H9 (cell line): ENCODE data around the gene SSB. TPM values are rescaled to one million over a fixed set of nuclear protein-coding genes. Genes with fewer than 3 reads are reported as not detected.

ENCODE experiments used
- DNase-seq: peaks from one replicate; pipeline ENCODE4 v3.0.0-alpha.2; 2017
- H2AFZ ChIP-seq: one replicate; pipeline ENCODE4 v1.6.1; 2013; ENCODE audit warnings: mild to moderate bottlenecking, low read length, control low read depth, moderate library complexity
- H2AK5ac ChIP-seq: 2 replicates; pipeline ENCODE4 v1.6.1; 2013; ENCODE audit warnings: low read length, control low read depth, mixed read lengths; ENCODE audit not compliant: insufficient read length
- H2BK120ac ChIP-seq: one replicate; pipeline ENCODE4 v1.6.1; 2013; ENCODE audit warnings: low read depth, mild to moderate bottlenecking, low read length, control low read depth, inconsistent platforms; ENCODE audit not compliant: poor library complexity, severe bottlenecking
- H2BK12ac ChIP-seq: 2 replicates; pipeline ENCODE4 v1.6.1; 2013; ENCODE audit warnings: low read length, control low read depth, mixed read lengths, low read depth; ENCODE audit not compliant: insufficient read length
- H2BK15ac ChIP-seq: 2 replicates; pipeline ENCODE4 v1.6.1; 2013; ENCODE audit warnings: low read depth, low read length, control low read depth
- H2BK20ac ChIP-seq: one replicate; pipeline ENCODE4 v1.6.1; 2013; ENCODE audit warnings: low read depth, mild to moderate bottlenecking, low read length, control low read depth, inconsistent platforms; ENCODE audit not compliant: poor library complexity, severe bottlenecking
- H2BK5ac ChIP-seq: 2 replicates; pipeline ENCODE4 v1.6.1; 2013; ENCODE audit warnings: low read length, control low read depth, mixed read lengths; ENCODE audit not compliant: insufficient read length
- H3K14ac ChIP-seq: 2 replicates; pipeline ENCODE4 v1.6.1; 2013; ENCODE audit warnings: low read length, control low read depth; ENCODE audit not compliant: insufficient read depth
- H3K18ac ChIP-seq: 2 replicates; pipeline ENCODE4 v1.6.1; 2013; ENCODE audit warnings: low read depth, mild to moderate bottlenecking, mixed read lengths, low read length, control low read depth; ENCODE audit not compliant: insufficient read length
- H3K23ac ChIP-seq: 2 replicates; pipeline ENCODE4 v1.6.1; 2013; ENCODE audit warnings: low read length, control low read depth, mixed read lengths, low read depth; ENCODE audit not compliant: insufficient read length
- H3K23me2 ChIP-seq: 2 replicates; pipeline ENCODE4 v1.6.1; 2013; ENCODE audit warnings: low read depth, mild to moderate bottlenecking, mixed read lengths, low read length, control low read depth; ENCODE audit not compliant: insufficient read length, poor library complexity, severe bottlenecking
- H3K27ac ChIP-seq: 2 replicates; pipeline ENCODE4 v1.5.1; 2013; ENCODE audit warnings: low read length, control low read depth, mixed read lengths, low read depth; ENCODE audit not compliant: insufficient read length
- H3K27me3 ChIP-seq: 2 replicates; pipeline ENCODE4 v1.6.1; 2013; ENCODE audit warnings: low read length, control low read depth, inconsistent platforms; ENCODE audit not compliant: insufficient read depth
- H3K4ac ChIP-seq: 2 replicates; pipeline ENCODE4 v1.6.1; 2013; ENCODE audit warnings: low read depth, mild to moderate bottlenecking, control low read depth, inconsistent platforms, low read length, moderate library complexity
- H3K4me1 ChIP-seq: 2 replicates; pipeline ENCODE4 v1.6.1; 2013; ENCODE audit warnings: low read length, control low read depth, inconsistent platforms; ENCODE audit not compliant: insufficient read depth
- H3K4me2 ChIP-seq: 2 replicates; pipeline ENCODE4 v1.6.1; 2013; ENCODE audit warnings: low read length, control low read depth, mixed read lengths; ENCODE audit not compliant: insufficient read length, insufficient read depth
- H3K56ac ChIP-seq: 2 replicates; pipeline ENCODE4 v1.6.1; 2013; ENCODE audit warnings: low read depth, mild to moderate bottlenecking, mixed read lengths, low read length, control low read depth; ENCODE audit not compliant: insufficient read length
- H3K79me1 ChIP-seq: 2 replicates; pipeline ENCODE4 v1.6.1; 2013; ENCODE audit warnings: low read depth, mild to moderate bottlenecking, moderate library complexity, low read length, control low read depth, inconsistent platforms; ENCODE audit not compliant: insufficient read depth, poor library complexity, severe bottlenecking
- H3K79me2 ChIP-seq: 2 replicates; pipeline ENCODE4 v1.6.1; 2013; ENCODE audit warnings: low read length, control low read depth, inconsistent platforms; ENCODE audit not compliant: insufficient read depth
- H3K9ac ChIP-seq: 2 replicates; pipeline ENCODE4 v1.6.1; 2013; ENCODE audit warnings: low read length, control low read depth, mixed read lengths; ENCODE audit not compliant: insufficient read length; ENCODE audit errors: extremely low read depth
- H3K9me3 ChIP-seq: one replicate; pipeline ENCODE4 v1.6.1; 2013; ENCODE audit warnings: low read depth, low read length, inconsistent platforms; ENCODE audit not compliant: control insufficient read depth
- H3T11ph ChIP-seq: one replicate; pipeline ENCODE4 v1.6.1; 2013; ENCODE audit warnings: mild to moderate bottlenecking, low read length, control low read depth, inconsistent platforms
- H4K20me1 ChIP-seq: one replicate; pipeline ENCODE4 v1.6.1; 2013; ENCODE audit not compliant: control insufficient read depth, insufficient read length, insufficient read depth
- H4K5ac ChIP-seq: 2 replicates; pipeline ENCODE4 v1.6.1; 2013; ENCODE audit warnings: low read depth, mild to moderate bottlenecking, mixed read lengths, low read length, control low read depth; ENCODE audit not compliant: insufficient read length
- H4K8ac ChIP-seq: replicated peaks from 2 replicates; pipeline ENCODE4 v1.6.1; 2013; ENCODE audit warnings: low read length, control low read depth, mixed read lengths, low read depth; ENCODE audit not compliant: insufficient read length
- H4K91ac ChIP-seq: 2 replicates; pipeline ENCODE4 v1.6.1; 2013; ENCODE audit warnings: low read depth, mild to moderate bottlenecking, moderate library complexity, mixed read lengths, low read length, control low read depth; ENCODE audit not compliant: insufficient read length
- H3K27ac Mint-ChIP-seq, 3 experiments: 2 replicates in 2 of 3; 3 replicates in 1 of 3; pipeline ENCODE4 v1.8.0; 2020 to 2021; ENCODE audit warnings: mixed read lengths in 3 of 3, mild to moderate bottlenecking in 1 of 3, moderate library complexity in 1 of 3
- H3K27me3 Mint-ChIP-seq: 2 replicates; pipeline ENCODE4 v1.8.0; 2021; ENCODE audit warnings: low read depth, mild to moderate bottlenecking, moderate library complexity, mixed read lengths
- H3K36me3 Mint-ChIP-seq, 3 experiments: 2 replicates in 2 of 3; 3 replicates in 1 of 3; pipeline ENCODE4 v1.8.0; 2020 to 2021; ENCODE audit warnings: low read depth in 3 of 3, mixed read lengths in 3 of 3; ENCODE audit not compliant: insufficient read depth in 1 of 3
- H3K4me1 Mint-ChIP-seq, 2 experiments: 2 replicates each; pipeline ENCODE4 v1.8.0; 2020; ENCODE audit warnings: mixed read lengths in 2 of 2
- H3K4me3 Mint-ChIP-seq, 2 experiments: 2 replicates in 1 of 2; 3 replicates in 1 of 2; pipeline ENCODE4 v1.8.0; 2020 to 2021; ENCODE audit warnings: mild to moderate bottlenecking in 2 of 2, mixed read lengths in 2 of 2, moderate library complexity in 1 of 2
- H3K9me3 Mint-ChIP-seq, 2 experiments: 2 replicates in 1 of 2; 3 replicates in 1 of 2; pipeline ENCODE4 v1.8.0; 2020; ENCODE audit warnings: mild to moderate bottlenecking in 2 of 2, mixed read lengths in 2 of 2, moderate library complexity in 1 of 2
- CTCF ChIP-seq: fragments of 200-600 bp; sonication (generic); conservative IDR thresholded peaks from 3 replicates; pipeline ENCODE4 v1.8.0; 2021; ENCODE audit warnings: antibody characterized with exemption, mild to moderate bottlenecking
- WGBS: extraction: QIAGEN DNeasy Blood & Tissue Kit; methylation state at CpG from one replicate; pipeline ENCODE4 v1.1.7; 2013; ENCODE audit warnings: missing lambda C conversion rate, low lambda C conversion rate, mixed read lengths; ENCODE audit not compliant: insufficient read length; ENCODE audit errors: extremely low coverage; 5-methylcytosine and 5-hydroxymethylcytosine counted together
- total RNA-seq: library from RNA; stranded (reverse); gene quantifications from 2 replicates; pipeline ENCODE4 v1.2.1, GENCODE V29; 2021

The SSB gene
- total RNA-seq, 1 experiment from 2014 or later: 248 TPM

- Histone ChIP-seq H4K20me1 (no peaks in the 10 kb centered on the region), H3K9me3 (no peaks in the 10 kb centered on the region), H3K4me2 (no peak overlapping the region), H3K27me3 (no peaks in the 10 kb centered on the region), H3K79me2 (peaks cover 3% of the 10 kb centered on the region; the same call in 1 of the 2 replicates), H3K4me1 (no peaks in the 10 kb centered on the region), H3K79me1 (peaks cover 3% of the 10 kb centered on the region), H4K8ac (no peak overlapping the region), H2BK12ac (no peak overlapping the region), H3K56ac (no peak overlapping the region), H4K91ac (no peak overlapping the region), H3K9ac (no peak overlapping the region), H3K27ac (no peak overlapping the region), H2BK5ac (no peak overlapping the region), H3K4ac (no peak overlapping the region), H2AFZ (no peak overlapping the region), H2BK120ac (no peak overlapping the region), H3T11ph (no peak overlapping the region), H3K23me2 (no peaks in the 10 kb centered on the region), H2BK15ac (no peak overlapping the region), H3K23ac (no peak overlapping the region), H2BK20ac (no peak overlapping the region), H3K18ac (no peak overlapping the region), H2AK5ac (no peak overlapping the region), H3K14ac (no peak overlapping the region), H4K5ac (no peak overlapping the region)
- Mint-ChIP-seq H3K9me3 (peaks cover 0 to 2% of the 10 kb centered on the region in 2 experiments; a peak in 1 of 5 replicates), H3K27ac (peak overlapping the region in 1 of 3 experiments; percentile 32; a peak in 2 of 7 replicates), H3K27me3 (no peaks in the 10 kb centered on the region; the same call in 1 of the 2 replicates), H3K4me1 (peaks cover 4 to 5% of the 10 kb centered on the region in 2 experiments; a peak in 3 of 4 replicates), H3K4me3 (no peak overlapping the region), H3K36me3 (peaks cover 8 to 20% (median 10%) of the 10 kb centered on the region in 3 experiments; a peak in 5 of 7 replicates)
- no peak for DNase-seq
- TF ChIP-seq CTCF: no peak
- no CpG with 5 or more reads among the region's 1 CpG for WGBS
Measured at GRCh38 chr2:169849710-169850109, 51.0 kb downstream of the SSB start.
